HL-60 (cell line): ENCODE results near the gene IL1A.

Source experiments
- DNase-seq, 2 experiments: peaks; one replicate each; pipeline ENCODE4 v3.0.0-alpha.2; 2010 to 2020; ENCODE audit warnings: low read depth in 1 of 2, low spot score in 1 of 2
- H3K27ac ChIP-seq: fragments of 250-450 bp; sonication (Bioruptor Pico); replicated peaks from 2 replicates; pipeline ENCODE4 v1.5.1; 2020; ENCODE audit warnings: mild to moderate bottlenecking, moderate library complexity
- H3K27me3 ChIP-seq: fragments of 250-450 bp; sonication (Bioruptor Pico); 2 replicates; pipeline ENCODE4 v1.5.1; 2021; ENCODE audit warnings: mild to moderate bottlenecking, moderate library complexity; ENCODE audit not compliant: insufficient read depth, poor library complexity, severe bottlenecking
- H3K4me3 ChIP-seq: replicated peaks from 2 replicates; pipeline ENCODE4 v1.5.1; 2011; ENCODE audit warnings: mild to moderate bottlenecking, control low read depth, low read length; ENCODE audit not compliant: insufficient read depth
- GABPA ChIP-seq: IDR thresholded peaks from 2 replicates; pipeline ENCODE4 v1.6.1; 2012; ENCODE audit warnings: low read depth
- POLR2AphosphoS5 ChIP-seq: IDR thresholded peaks from 2 replicates; pipeline ENCODE4 v1.6.1; 2012; ENCODE audit warnings: low read depth
- SPI1 ChIP-seq: IDR thresholded peaks from 2 replicates; pipeline ENCODE4 v1.6.1; 2012; ENCODE audit warnings: low read depth, mild to moderate bottlenecking, borderline replicate concordance
- TF ChIP-seq, protein P1 (sequence below): IDR thresholded peaks from one replicate; pipeline ENCODE4 v1.5.1; 2011; ENCODE audit warnings: low read length, control low read depth, inconsistent platforms; ENCODE audit not compliant: insufficient read depth
- TF ChIP-seq, protein P2 (sequence below): IDR thresholded peaks from 2 replicates; pipeline ENCODE4 v1.6.1; 2012; ENCODE audit warnings: low read depth; ENCODE audit not compliant: insufficient replicate concordance

The IL1A gene

DNA sequence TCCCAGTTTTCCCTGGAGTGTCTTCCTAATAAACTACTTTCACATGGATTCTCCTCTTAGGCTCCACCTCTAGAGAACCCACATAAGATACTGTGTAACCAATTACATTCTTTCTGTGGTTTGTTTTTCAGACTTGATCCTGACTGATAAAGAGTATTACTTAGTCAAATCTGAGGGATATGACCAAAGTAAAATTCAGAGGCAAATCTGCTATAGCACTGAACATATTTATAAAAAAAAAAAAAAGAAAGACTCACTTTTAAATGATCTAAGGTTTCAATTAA lies 33.8 kb downstream of the IL1A start:
- H3K27ac ChIP-seq: peak overlapping the region; percentile 49
- DNase-seq: no peak
- TF ChIP-seq, protein P1, sequence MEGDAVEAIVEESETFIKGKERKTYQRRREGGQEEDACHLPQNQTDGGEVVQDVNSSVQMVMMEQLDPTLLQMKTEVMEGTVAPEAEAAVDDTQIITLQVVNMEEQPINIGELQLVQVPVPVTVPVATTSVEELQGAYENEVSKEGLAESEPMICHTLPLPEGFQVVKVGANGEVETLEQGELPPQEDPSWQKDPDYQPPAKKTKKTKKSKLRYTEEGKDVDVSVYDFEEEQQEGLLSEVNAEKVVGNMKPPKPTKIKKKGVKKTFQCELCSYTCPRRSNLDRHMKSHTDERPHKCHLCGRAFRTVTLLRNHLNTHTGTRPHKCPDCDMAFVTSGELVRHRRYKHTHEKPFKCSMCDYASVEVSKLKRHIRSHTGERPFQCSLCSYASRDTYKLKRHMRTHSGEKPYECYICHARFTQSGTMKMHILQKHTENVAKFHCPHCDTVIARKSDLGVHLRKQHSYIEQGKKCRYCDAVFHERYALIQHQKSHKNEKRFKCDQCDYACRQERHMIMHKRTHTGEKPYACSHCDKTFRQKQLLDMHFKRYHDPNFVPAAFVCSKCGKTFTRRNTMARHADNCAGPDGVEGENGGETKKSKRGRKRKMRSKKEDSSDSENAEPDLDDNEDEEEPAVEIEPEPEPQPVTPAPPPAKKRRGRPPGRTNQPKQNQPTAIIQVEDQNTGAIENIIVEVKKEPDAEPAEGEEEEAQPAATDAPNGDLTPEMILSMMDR: no peak
- TF ChIP-seq, protein P2, sequence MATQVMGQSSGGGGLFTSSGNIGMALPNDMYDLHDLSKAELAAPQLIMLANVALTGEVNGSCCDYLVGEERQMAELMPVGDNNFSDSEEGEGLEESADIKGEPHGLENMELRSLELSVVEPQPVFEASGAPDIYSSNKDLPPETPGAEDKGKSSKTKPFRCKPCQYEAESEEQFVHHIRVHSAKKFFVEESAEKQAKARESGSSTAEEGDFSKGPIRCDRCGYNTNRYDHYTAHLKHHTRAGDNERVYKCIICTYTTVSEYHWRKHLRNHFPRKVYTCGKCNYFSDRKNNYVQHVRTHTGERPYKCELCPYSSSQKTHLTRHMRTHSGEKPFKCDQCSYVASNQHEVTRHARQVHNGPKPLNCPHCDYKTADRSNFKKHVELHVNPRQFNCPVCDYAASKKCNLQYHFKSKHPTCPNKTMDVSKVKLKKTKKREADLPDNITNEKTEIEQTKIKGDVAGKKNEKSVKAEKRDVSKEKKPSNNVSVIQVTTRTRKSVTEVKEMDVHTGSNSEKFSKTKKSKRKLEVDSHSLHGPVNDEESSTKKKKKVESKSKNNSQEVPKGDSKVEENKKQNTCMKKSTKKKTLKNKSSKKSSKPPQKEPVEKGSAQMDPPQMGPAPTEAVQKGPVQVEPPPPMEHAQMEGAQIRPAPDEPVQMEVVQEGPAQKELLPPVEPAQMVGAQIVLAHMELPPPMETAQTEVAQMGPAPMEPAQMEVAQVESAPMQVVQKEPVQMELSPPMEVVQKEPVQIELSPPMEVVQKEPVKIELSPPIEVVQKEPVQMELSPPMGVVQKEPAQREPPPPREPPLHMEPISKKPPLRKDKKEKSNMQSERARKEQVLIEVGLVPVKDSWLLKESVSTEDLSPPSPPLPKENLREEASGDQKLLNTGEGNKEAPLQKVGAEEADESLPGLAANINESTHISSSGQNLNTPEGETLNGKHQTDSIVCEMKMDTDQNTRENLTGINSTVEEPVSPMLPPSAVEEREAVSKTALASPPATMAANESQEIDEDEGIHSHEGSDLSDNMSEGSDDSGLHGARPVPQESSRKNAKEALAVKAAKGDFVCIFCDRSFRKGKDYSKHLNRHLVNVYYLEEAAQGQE: no peak
- TF ChIP-seq POLR2AphosphoS5 (no peak), SPI1 (no peak), GABPA (no peak)

DNA sequence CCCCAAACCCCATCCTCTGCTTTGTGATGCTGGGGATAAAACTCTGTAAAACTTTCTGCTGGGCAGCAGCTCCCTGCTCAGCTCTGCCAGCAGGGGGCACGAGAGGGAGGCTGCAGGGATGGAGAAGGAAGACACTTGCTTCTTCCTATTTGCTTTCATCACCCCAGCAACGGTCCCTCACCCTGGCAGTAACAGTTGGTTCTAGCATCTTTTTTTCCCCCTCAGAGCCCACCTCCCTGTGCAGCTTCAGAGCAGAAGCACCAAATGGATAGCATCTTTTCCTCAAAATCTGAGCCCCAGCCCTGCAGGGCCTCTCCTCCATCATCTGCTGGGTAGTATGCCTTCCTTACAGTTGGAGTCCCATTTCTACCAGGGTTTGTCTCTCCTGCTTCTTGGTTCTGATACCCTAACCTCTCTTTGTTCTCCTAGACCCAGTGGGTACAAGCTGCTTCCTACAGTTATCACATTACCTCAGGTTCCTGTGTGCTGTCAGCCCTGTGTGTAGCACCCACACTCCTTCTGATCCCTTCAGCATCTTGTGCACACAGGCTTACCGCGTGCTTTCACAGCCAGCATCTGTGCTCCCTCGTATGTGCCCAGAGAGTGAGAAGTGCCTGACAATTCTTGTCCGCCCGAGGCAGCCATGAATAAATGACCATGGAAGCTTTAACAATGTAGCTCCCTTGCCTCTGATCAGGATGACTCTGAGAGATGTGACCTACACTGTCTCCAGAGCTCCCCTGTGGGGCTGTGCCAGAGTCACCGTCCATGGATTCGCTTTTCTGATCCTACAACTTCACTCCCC lies 34.3 kb downstream of the IL1A start:
- DNase-seq: peak; percentile 60 to 89
- TF ChIP-seq SPI1: no peak
- TF ChIP-seq, protein P1: peak; percentile 99
- TF ChIP-seq GABPA: no peak
- peak overlapping the region; percentile 49 for H3K27ac ChIP-seq
- H3K4me3 ChIP-seq: no peak overlapping the region
- no peaks in the 10 kb centered on the region for H3K27me3 ChIP-seq

More for the DNA sequence above, 33.8 kb downstream of the IL1A start:
- H3K4me3 ChIP-seq: no peak overlapping the region
- H3K27me3 ChIP-seq: no peaks in the 10 kb centered on the region

DNA sequence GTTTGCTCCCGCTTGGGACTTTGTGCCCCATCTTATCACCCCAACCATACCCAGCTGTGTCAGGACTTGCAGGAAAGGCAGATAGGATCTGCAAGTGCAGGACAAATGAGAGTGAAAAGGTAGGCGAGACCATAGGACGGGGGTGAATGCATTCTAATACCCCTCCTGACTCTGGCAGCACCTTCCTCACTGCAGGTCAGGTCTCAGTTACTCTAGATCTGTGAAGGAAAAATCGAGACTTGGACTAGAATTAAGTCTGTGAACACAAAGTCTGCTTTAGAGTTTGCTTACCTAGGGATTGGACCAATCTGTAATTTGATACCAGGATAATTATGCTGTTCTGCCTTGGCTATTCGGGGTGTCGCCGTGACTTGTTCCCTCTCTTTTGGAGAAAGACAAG lies 43.8 kb downstream of the IL1A start:
- no peak overlapping the region for H3K27ac ChIP-seq
- no peak for DNase-seq
- H3K4me3 ChIP-seq: no peak overlapping the region
- H3K27me3 ChIP-seq: no peaks in the 10 kb centered on the region
- TF ChIP-seq, protein P1: no peak
- no peak for TF ChIP-seq POLR2AphosphoS5

DNA sequence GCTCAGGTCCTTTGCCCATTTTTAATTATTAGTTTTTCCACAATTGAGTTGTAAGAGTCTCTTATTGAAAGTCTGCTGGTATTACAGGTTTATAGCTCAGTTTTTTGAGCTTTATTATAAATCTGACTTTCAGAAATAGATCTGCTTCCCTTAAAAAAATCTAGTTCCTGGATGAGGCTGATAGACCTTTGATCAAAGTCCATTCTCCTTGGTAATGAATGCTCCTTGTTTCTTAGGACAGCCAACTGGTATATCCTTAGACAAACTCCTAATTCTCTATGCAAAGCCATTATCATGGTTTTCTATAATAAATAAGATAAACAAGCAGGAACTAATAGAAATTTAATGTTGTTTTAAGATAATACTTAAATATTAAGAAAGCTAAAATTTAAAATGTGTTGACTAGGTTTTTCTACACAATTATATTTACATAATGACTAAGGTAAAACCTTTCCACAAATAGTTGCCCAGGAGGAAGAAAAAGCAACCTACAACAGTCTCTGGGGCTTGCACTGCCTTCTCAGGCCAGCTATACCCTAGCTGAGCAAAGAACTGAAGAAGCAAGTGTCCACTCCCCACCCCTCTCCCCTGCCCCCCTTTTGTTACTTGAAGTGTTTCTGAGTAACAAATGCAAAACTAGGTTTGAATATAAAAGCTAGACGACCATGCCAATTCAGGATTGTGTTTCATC lies 46.6 kb downstream of the IL1A start:
- no peaks in the 10 kb centered on the region for H3K27me3 ChIP-seq
- no peak for DNase-seq
- no peak overlapping the region for H3K27ac ChIP-seq
- no peak overlapping the region for H3K4me3 ChIP-seq
- TF ChIP-seq, protein P1: no peak
